H9 (cell line): Measurements from ENCODE around the gene CX3CR1. TPM values are rescaled to one million over a fixed set of nuclear protein-coding genes. Genes with fewer than 3 reads are reported as not detected.
A peak's percentile ranks its signal among the peaks of the same experiment; 100 is the strongest.

Source experiments
- DNase-seq: peaks from one replicate; pipeline ENCODE4 v3.0.0-alpha.2; 2017
- H2AFZ ChIP-seq: one replicate; pipeline ENCODE4 v1.6.1; 2013; ENCODE audit warnings: mild to moderate bottlenecking, low read length, control low read depth, moderate library complexity
- H2AK5ac ChIP-seq: 2 replicates; pipeline ENCODE4 v1.6.1; 2013; ENCODE audit warnings: low read length, control low read depth, mixed read lengths; ENCODE audit not compliant: insufficient read length
- H2BK120ac ChIP-seq: one replicate; pipeline ENCODE4 v1.6.1; 2013; ENCODE audit warnings: low read depth, mild to moderate bottlenecking, low read length, control low read depth, inconsistent platforms; ENCODE audit not compliant: poor library complexity, severe bottlenecking
- H2BK12ac ChIP-seq: 2 replicates; pipeline ENCODE4 v1.6.1; 2013; ENCODE audit warnings: low read length, control low read depth, mixed read lengths, low read depth; ENCODE audit not compliant: insufficient read length
- H2BK15ac ChIP-seq: 2 replicates; pipeline ENCODE4 v1.6.1; 2013; ENCODE audit warnings: low read depth, low read length, control low read depth
- H2BK20ac ChIP-seq: one replicate; pipeline ENCODE4 v1.6.1; 2013; ENCODE audit warnings: low read depth, mild to moderate bottlenecking, low read length, control low read depth, inconsistent platforms; ENCODE audit not compliant: poor library complexity, severe bottlenecking
- H2BK5ac ChIP-seq: 2 replicates; pipeline ENCODE4 v1.6.1; 2013; ENCODE audit warnings: low read length, control low read depth, mixed read lengths; ENCODE audit not compliant: insufficient read length
- H3K14ac ChIP-seq: 2 replicates; pipeline ENCODE4 v1.6.1; 2013; ENCODE audit warnings: low read length, control low read depth; ENCODE audit not compliant: insufficient read depth
- H3K18ac ChIP-seq: 2 replicates; pipeline ENCODE4 v1.6.1; 2013; ENCODE audit warnings: low read depth, mild to moderate bottlenecking, mixed read lengths, low read length, control low read depth; ENCODE audit not compliant: insufficient read length
- H3K23ac ChIP-seq: 2 replicates; pipeline ENCODE4 v1.6.1; 2013; ENCODE audit warnings: low read length, control low read depth, mixed read lengths, low read depth; ENCODE audit not compliant: insufficient read length
- H3K23me2 ChIP-seq: 2 replicates; pipeline ENCODE4 v1.6.1; 2013; ENCODE audit warnings: low read depth, mild to moderate bottlenecking, mixed read lengths, low read length, control low read depth; ENCODE audit not compliant: insufficient read length, poor library complexity, severe bottlenecking
- H3K27ac ChIP-seq: 2 replicates; pipeline ENCODE4 v1.5.1; 2013; ENCODE audit warnings: low read length, control low read depth, mixed read lengths, low read depth; ENCODE audit not compliant: insufficient read length
- H3K27me3 ChIP-seq: 2 replicates; pipeline ENCODE4 v1.6.1; 2013; ENCODE audit warnings: low read length, control low read depth, inconsistent platforms; ENCODE audit not compliant: insufficient read depth
- H3K4ac ChIP-seq: 2 replicates; pipeline ENCODE4 v1.6.1; 2013; ENCODE audit warnings: low read depth, mild to moderate bottlenecking, control low read depth, inconsistent platforms, low read length, moderate library complexity
- H3K4me1 ChIP-seq: 2 replicates; pipeline ENCODE4 v1.6.1; 2013; ENCODE audit warnings: low read length, control low read depth, inconsistent platforms; ENCODE audit not compliant: insufficient read depth
- H3K4me2 ChIP-seq: 2 replicates; pipeline ENCODE4 v1.6.1; 2013; ENCODE audit warnings: low read length, control low read depth, mixed read lengths; ENCODE audit not compliant: insufficient read length, insufficient read depth
- H3K56ac ChIP-seq: 2 replicates; pipeline ENCODE4 v1.6.1; 2013; ENCODE audit warnings: low read depth, mild to moderate bottlenecking, mixed read lengths, low read length, control low read depth; ENCODE audit not compliant: insufficient read length
- H3K79me1 ChIP-seq: 2 replicates; pipeline ENCODE4 v1.6.1; 2013; ENCODE audit warnings: low read depth, mild to moderate bottlenecking, moderate library complexity, low read length, control low read depth, inconsistent platforms; ENCODE audit not compliant: insufficient read depth, poor library complexity, severe bottlenecking
- H3K79me2 ChIP-seq: 2 replicates; pipeline ENCODE4 v1.6.1; 2013; ENCODE audit warnings: low read length, control low read depth, inconsistent platforms; ENCODE audit not compliant: insufficient read depth
- H3K9ac ChIP-seq: 2 replicates; pipeline ENCODE4 v1.6.1; 2013; ENCODE audit warnings: low read length, control low read depth, mixed read lengths; ENCODE audit not compliant: insufficient read length; ENCODE audit errors: extremely low read depth
- H3K9me3 ChIP-seq: one replicate; pipeline ENCODE4 v1.6.1; 2013; ENCODE audit warnings: low read depth, low read length, inconsistent platforms; ENCODE audit not compliant: control insufficient read depth
- H3T11ph ChIP-seq: one replicate; pipeline ENCODE4 v1.6.1; 2013; ENCODE audit warnings: mild to moderate bottlenecking, low read length, control low read depth, inconsistent platforms
- H4K20me1 ChIP-seq: one replicate; pipeline ENCODE4 v1.6.1; 2013; ENCODE audit not compliant: control insufficient read depth, insufficient read length, insufficient read depth
- H4K5ac ChIP-seq: 2 replicates; pipeline ENCODE4 v1.6.1; 2013; ENCODE audit warnings: low read depth, mild to moderate bottlenecking, mixed read lengths, low read length, control low read depth; ENCODE audit not compliant: insufficient read length
- H4K8ac ChIP-seq: replicated peaks from 2 replicates; pipeline ENCODE4 v1.6.1; 2013; ENCODE audit warnings: low read length, control low read depth, mixed read lengths, low read depth; ENCODE audit not compliant: insufficient read length
- H4K91ac ChIP-seq: 2 replicates; pipeline ENCODE4 v1.6.1; 2013; ENCODE audit warnings: low read depth, mild to moderate bottlenecking, moderate library complexity, mixed read lengths, low read length, control low read depth; ENCODE audit not compliant: insufficient read length
- H3K27ac Mint-ChIP-seq, 3 experiments: 2 replicates in 2 of 3; 3 replicates in 1 of 3; pipeline ENCODE4 v1.8.0; 2020 to 2021; ENCODE audit warnings: mixed read lengths in 3 of 3, mild to moderate bottlenecking in 1 of 3, moderate library complexity in 1 of 3
- H3K27me3 Mint-ChIP-seq: 2 replicates; pipeline ENCODE4 v1.8.0; 2021; ENCODE audit warnings: low read depth, mild to moderate bottlenecking, moderate library complexity, mixed read lengths
- H3K36me3 Mint-ChIP-seq, 3 experiments: 2 replicates in 2 of 3; 3 replicates in 1 of 3; pipeline ENCODE4 v1.8.0; 2020 to 2021; ENCODE audit warnings: low read depth in 3 of 3, mixed read lengths in 3 of 3; ENCODE audit not compliant: insufficient read depth in 1 of 3
- H3K4me1 Mint-ChIP-seq, 2 experiments: 2 replicates each; pipeline ENCODE4 v1.8.0; 2020; ENCODE audit warnings: mixed read lengths in 2 of 2
- H3K4me3 Mint-ChIP-seq, 2 experiments: 2 replicates in 1 of 2; 3 replicates in 1 of 2; pipeline ENCODE4 v1.8.0; 2020 to 2021; ENCODE audit warnings: mild to moderate bottlenecking in 2 of 2, mixed read lengths in 2 of 2, moderate library complexity in 1 of 2
- H3K9me3 Mint-ChIP-seq, 2 experiments: 2 replicates in 1 of 2; 3 replicates in 1 of 2; pipeline ENCODE4 v1.8.0; 2020; ENCODE audit warnings: mild to moderate bottlenecking in 2 of 2, mixed read lengths in 2 of 2, moderate library complexity in 1 of 2
- CTCF ChIP-seq: fragments of 200-600 bp; sonication (generic); conservative IDR thresholded peaks from 3 replicates; pipeline ENCODE4 v1.8.0; 2021; ENCODE audit warnings: antibody characterized with exemption, mild to moderate bottlenecking
- WGBS: extraction: QIAGEN DNeasy Blood & Tissue Kit; methylation state at CpG from one replicate; pipeline ENCODE4 v1.1.7; 2013; ENCODE audit warnings: missing lambda C conversion rate, low lambda C conversion rate, mixed read lengths; ENCODE audit not compliant: insufficient read length; ENCODE audit errors: extremely low coverage; 5-methylcytosine and 5-hydroxymethylcytosine counted together
- total RNA-seq: library from RNA; stranded (reverse); gene quantifications from 2 replicates; pipeline ENCODE4 v1.2.1, GENCODE V29; 2021

The CX3CR1 gene
- total RNA-seq, 1 experiment from 2014 or later, result not detected

- Mint-ChIP-seq H3K27me3 (no peaks in the 10 kb centered on the region; the same call in 1 of the 2 replicates), H3K36me3 (no peaks in the 10 kb centered on the region), H3K9me3 (no peaks in the 10 kb centered on the region), H3K4me1 (peaks cover 2% of the 10 kb centered on the region in 2 experiments), H3K27ac (no peak overlapping the region), H3K4me3 (no peak overlapping the region)
- no peak overlapping the region for H3K23ac ChIP-seq
- H3K18ac ChIP-seq, result no peak overlapping the region
- TF ChIP-seq CTCF, result no peak
- H3K9me3 ChIP-seq, result no peaks in the 10 kb centered on the region
- WGBS, result no CpG with 5 or more reads among the region's 15 CpGs
- no peak overlapping the region for H2BK12ac ChIP-seq
- H4K5ac ChIP-seq, result no peak overlapping the region
- H3K4me1 ChIP-seq, result peaks cover 1% of the 10 kb centered on the region; the same call in 1 of the 2 replicates
- no peak overlapping the region for H2AFZ ChIP-seq
- H3K56ac ChIP-seq, result no peak overlapping the region
- no peaks in the 10 kb centered on the region for H3K23me2 ChIP-seq
- H3K79me2 ChIP-seq, result no peaks in the 10 kb centered on the region
- peak; percentile 14 for DNase-seq
- no peak overlapping the region for H2BK120ac ChIP-seq
- no peak overlapping the region for H3K4ac ChIP-seq
- H4K20me1 ChIP-seq, result no peaks in the 10 kb centered on the region
- no peak overlapping the region for H4K91ac ChIP-seq
- H3T11ph ChIP-seq, result no peak overlapping the region
- H3K27ac ChIP-seq, result no peak overlapping the region
- no peak overlapping the region for H3K9ac ChIP-seq
- H3K79me1 ChIP-seq, result no peaks in the 10 kb centered on the region
- H3K14ac ChIP-seq, result no peak overlapping the region
- H2AK5ac ChIP-seq, result no peak overlapping the region
- H2BK20ac ChIP-seq, result no peak overlapping the region
- H4K8ac ChIP-seq, result no peak overlapping the region
- H3K4me2 ChIP-seq, result no peak overlapping the region
- no peak overlapping the region for H2BK15ac ChIP-seq
- no peak overlapping the region for H2BK5ac ChIP-seq
- no peaks in the 10 kb centered on the region; the same call in 1 of the 2 replicates for H3K27me3 ChIP-seq
Observed at GRCh38 chr3:39267631-39268548, 11.9 kb downstream of the CX3CR1 start.
